NCI-H146 (cell line): Measurements from ENCODE around the gene CCDC9.
"Not testable (repeated sequence)": the region's sequence is repeated elsewhere in the genome, so short reads cannot be mapped to it uniquely, and the experiment has no call there.

Experiments
- DNase-seq: peaks from one replicate; lab custom pipeline; 2025; lab: John Stamatoyannopoulos, UW

Gene CCDC9

GRCh38 chr19:47232422-47233211 lies 23.7 kb upstream of the CCDC9 start:
- no peak for DNase-seq

GRCh38 chr19:47236072-47236675 lies 20.2 kb upstream of the CCDC9 start:
- DNase-seq = no peak

DNA sequence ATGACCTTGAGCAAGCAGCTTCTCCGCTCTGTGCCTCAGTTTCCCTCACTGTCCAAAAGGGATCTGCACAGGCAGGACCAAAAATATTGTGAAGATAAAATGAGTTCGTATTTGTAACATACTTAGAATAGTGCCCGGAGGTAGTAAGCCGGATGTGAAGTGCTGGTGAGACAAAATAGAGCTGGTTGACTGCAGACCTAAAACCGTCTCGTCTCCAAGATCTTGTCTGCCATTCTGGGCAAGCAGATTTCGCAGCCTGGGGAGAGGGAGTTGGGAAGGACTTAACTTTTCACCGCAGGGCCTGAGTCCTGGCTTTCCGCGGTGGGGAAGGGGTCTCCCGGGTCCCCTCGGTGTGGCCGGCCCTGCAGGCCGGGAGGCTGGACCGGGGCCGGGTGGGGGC lies 17.2 kb upstream of the CCDC9 start:
- no peak for DNase-seq

DNA sequence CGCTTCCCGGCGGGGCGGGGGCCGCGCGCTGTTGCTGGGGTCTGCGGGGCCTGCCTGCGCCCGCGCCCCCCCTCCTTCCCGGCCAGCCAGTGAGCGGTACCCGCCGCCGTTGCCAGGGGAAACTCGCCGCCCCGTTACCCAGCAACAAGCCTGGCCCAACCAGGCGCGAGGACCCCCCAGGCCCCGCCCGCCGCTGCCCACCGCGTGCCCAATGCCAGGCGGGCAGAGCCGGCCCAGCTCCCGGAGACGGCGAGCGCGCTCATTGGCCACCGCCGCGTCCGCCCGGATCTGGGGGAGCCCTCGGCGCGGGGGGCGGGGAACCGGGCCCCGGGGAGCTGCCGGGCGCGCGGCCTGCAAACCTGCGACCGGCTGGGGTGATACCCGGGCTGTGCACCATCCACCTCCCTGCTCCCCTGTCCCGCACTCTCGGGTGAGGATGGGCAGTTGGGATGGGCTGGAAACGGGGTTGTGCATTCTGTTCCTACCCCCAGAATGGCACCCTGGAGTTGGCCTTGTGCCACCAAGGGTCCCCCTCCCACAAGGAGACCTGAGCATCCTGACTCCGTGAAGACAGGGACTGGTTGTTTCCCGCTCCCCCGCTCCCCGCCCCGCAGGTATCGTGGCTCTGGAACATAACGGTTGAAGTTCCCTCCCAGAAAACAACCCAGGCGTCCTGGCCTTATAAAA lies 16.6 kb upstream of the CCDC9 start:
- DNase-seq = peak; percentile 79

DNA sequence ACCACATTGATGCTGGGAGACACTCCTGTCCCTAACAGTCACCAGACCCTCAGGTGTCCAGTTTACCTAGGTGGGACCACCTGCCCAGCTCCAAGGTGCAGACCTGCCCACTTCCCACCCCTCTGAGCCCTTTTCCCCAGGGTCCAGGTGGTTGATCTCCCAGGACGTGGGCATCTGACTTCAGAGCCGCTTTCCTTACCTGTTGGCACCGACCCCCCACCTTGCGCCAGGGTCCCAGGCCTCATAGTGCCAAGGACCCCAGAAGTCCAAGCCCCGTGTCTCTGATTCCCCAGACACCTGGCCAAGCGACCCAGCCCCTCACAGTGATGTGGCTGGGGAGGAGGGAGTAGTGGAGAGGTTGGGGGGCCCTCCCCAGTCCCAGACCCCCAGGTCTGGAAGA lies 15.8 kb upstream of the CCDC9 start:
- DNase-seq = no peak

DNA sequence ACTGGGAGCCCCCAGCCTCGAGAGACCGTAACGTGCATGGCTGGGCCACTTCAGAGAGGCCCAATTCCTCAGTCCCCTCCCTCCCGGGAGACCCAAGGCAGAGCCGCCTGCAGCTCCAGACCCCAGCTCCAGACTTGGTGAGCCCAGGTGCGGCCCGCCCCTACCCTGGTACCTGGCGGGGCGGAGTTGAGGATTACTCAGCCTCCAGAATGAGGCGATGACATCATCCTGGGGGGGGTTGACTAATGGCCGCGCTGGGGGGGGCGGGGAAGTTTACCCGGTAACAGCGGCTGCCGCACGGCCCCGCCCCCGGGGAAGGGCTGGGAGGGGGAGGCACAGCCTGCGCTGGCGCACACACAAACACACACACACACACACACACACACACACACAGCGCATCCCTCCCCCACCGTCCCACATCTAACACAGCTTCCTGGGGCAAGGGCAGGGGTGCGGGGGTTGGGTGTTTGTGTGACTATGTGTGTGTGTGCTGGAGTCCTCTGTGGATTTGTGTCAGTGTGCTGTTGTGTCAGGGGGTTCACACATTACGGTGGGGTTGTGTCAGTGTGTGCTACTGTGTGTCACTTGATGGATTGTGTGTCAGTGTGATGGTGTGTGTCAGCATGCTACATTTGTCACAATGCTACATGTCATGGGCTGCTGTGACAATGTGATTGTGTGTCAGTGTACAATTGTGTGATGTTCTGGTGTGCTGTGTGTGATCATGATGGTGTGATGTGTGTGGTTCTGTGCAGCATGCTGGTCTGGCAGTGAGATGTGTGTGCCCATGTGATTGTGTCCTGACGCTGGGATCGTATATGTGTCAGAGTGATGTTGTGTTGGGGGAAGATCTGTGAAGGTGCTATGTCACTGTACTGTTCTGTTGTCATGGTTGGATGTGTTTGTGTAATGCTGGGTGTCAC lies 15.1 kb upstream of the CCDC9 start:
- peak; percentile 94 for DNase-seq

DNA sequence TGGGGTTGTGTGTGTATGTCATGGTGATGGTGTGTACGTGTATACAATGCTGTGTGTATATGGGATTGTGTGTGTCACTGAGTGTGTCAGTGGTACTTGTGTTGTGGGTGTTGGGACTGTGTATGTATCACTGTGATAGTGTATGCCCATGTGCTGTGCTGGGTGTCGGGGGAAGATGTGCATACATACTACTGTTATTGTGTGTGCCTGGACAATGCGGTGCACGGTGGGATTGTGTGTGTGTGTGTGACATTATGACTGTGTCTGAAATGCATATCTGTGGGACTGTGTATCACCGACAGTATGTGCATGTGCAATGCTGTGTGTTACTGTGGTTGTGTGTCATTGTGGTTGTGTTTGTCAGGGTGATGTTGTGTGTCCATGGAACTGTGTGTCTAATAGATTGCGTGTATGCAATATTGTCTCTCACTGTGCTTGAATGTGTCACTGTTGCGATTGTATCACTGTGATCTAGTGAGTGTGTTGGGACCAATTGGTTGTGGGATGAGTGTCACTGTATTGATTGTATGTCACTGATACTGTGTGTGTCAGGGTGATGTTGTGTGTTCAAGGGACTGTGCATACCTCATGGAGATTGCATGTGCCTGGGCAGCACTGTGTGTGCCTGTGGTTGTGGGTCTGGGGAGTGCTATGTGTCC lies 14.3 kb upstream of the CCDC9 start:
- DNase-seq = no peak

DNA sequence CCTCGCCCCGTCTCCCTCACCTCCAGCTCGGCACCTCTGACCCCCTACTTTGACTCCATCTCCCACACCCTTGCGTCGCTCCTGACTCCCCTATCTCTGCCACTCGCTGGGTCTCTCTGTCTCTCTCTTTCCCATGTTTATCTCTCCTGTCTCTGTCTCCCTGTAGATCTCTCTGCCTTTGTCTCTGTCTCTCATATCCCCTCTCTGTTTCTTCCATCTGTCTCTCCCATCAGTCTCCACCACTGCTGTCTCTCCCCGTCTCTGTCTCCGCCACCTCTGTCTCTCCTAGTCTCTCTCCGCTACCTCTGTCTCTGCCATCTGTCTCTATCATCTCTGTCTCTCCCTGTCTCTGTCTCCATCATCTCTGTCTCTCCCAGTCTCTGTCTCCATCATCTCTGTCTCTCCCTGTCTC lies 13.0 kb upstream of the CCDC9 start:
- DNase-seq = no peak

DNA sequence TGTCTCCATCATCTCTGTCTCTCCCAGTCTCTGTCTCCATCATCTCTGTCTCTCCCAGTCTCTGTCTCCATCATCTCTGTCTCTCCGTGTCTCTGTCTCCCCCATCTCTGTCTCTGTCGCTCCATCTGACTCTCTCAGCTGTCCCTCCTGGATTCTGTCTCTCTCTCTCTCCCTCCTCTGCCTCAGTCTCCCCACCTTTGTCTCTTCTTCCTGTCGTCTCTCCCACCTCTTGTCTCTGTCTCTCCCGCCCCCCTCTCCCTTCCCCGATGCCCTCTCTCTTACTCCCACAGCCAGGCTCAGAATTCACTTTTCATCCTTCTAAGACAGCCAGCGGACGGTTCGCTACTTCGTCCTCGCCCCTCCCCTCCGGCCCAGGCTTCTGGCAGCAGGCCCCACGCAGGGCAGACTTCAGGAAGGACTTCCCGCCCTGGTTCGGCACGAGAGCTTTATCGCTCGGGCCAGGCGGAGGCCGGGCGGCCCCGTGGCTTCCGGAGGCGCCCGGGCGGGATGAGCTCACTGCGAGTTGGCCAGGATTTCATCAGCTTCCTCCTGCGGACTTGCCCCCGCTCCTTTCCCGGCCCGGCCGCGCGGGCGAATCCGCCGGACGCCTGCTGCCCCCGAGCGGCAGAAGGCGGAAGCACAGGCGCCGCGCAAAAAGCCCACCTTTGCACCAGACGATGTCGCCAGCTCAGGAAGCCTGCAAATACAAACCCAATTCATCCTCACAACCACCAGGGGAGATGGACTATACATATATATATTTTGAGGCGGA lies 12.4 kb upstream of the CCDC9 start:
- DNase-seq = peak; percentile 94

- DNase-seq = peak; percentile 57
Measured at GRCh38 chr19:47247308-47247990, 8.9 kb upstream of the CCDC9 start.

DNA sequence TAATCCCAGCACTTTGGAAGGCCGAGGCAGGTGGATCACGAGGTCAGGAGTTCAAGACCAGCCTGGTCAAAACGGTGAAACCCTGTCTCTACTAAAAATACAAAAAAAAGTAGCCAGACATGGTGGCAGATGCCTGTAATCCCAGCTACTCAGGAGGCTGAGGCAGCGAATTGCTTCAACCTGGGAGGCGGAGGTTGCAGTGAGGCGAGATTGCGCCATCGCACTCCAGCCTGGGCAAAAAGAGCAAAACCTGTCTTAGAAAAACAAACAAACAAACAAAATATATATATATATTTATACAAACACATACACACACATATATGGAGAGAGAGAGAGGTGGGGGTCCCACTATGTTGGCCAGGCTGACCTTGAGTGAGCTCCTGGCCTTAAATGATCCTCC lies 3.3 kb upstream of the CCDC9 start:
- DNase-seq = not testable (repeated sequence)

- DNase-seq = no peak
Measured at GRCh38 chr19:47253467-47253881, 2.9 kb upstream of the CCDC9 start.

DNA sequence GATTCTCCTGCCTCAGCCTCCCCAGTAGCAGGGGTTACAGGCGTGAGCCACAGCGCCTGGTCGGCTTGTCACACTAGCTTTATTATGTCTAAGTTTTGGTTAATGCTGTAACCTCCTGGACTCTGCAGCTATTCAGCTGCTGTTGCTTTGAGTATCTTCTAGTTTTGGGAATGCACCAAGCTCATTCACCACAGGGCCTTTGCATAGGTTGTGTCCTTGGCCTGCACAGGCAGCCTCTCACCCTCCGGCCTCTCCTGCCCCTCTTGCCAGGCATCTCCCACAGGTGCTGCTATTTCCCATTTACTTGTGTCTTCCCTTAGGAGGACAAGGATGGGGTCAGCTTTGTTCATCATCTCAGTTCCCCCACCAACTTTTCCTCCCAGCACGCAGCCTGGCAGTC lies 2.4 kb upstream of the CCDC9 start:
- DNase-seq = no peak

- DNase-seq = peak; percentile 100
Measured at GRCh38 chr19:47256693-47257410, 527 bp downstream of the CCDC9 start.

DNA sequence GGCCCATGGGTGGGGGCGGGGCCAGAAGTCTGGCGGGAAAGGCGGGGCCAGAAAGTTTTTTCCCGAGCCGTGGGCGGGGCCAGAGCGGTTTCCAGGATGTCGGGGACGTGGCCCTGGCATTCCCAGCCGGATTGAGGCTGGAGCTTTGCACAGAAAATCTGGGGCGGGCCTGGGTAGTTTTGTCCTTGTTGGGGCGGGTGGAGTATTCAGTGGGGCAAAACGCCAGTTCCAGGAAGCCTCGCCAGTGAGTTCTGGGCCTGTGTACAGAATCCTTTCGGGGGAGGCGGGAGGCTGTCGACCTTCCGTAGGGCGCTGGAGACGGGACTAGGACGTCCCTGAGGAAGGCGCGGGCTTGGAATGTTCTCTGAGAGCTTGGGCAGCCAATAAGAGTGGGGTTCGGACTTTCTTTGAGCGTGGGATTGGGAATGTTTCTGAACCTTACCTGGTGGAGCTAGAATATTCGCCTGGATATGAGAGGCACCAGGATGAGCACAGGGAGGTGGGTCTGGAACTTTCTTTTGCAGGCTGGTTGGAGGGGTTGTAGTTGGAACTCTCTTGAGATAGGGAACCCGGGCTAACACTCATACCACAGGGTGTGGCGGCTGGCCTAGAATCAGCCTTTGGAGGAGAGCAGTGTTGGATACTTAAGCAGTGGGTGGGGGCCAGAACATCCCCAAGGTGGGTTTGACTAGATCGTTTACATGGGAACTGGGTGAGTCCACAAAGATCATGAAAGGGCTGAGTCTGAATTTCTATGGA lies 1.3 kb downstream of the CCDC9 start:
- no peak for DNase-seq

DNA sequence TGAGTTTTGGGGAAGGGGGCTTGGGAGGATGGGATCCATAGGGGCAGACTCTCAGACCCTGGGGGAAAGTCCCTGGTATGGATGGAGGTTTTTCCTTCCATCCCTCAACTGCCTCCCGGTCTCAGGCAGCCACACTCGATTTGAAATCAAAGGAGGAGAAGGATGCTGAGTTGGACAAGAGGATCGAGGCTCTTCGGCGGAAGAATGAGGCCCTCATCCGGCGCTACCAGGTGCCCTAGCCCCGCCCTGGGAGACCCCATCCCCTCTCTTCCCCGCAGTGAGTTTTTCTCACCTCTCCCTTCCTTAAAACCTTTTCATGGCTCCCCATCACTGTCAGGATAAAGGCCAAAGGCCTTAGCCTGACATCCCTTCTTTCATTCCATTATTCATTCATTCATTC lies 2.1 kb downstream of the CCDC9 start:
- no peak for DNase-seq

DNA sequence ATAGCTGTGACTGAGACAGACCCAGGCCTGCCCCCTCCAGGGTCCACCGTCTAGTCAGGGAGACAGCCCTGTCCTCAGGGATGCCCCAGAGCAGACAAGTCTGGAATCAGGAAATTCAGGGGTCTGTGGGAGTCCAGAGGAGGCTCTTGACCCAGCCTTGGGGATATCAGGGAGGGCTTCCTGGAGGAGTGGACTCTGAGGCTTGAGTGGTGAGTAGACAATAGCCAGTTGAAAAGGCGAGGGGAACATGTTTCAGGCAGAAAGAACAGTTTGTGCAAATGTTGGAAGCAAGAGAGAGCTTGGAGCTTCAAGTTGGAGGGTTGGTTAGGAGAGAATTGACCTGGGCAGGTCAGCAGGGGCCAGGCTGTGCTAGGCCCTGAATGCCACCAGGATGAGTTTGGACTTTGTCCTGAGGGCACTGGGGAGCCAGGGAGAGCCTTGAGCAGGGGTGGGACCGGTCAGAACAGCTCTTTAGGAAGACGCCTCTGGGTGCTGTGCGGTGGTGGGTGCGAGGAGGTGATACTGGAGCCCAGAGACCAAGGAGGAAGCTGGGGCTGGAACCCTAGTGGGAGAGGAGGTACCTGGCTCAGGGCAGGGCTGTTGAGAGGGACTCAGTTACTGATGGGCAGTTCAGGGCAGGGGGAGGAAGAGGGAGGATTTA lies 2.7 kb downstream of the CCDC9 start:
- DNase-seq = no peak

- DNase-seq = no peak
Measured at GRCh38 chr19:47260476-47260875, 4.2 kb downstream of the CCDC9 start.
